NCI-H146 (cell line): ENCODE measurements around the gene GYPA.
"Not testable (repeated sequence)": the region's sequence is repeated elsewhere in the genome, so short reads cannot be mapped to it uniquely, and the experiment has no call there.

ENCODE experiments used
- DNase-seq: peaks from one replicate; lab custom pipeline; 2025; lab: John Stamatoyannopoulos, UW

GYPA gene

GRCh38 chr4:144140594-144141295 lies at the start of gene GYPA:
GYPA (minus strand) TSS chr4:144140718; CDS start chr4:144140635, 83 bp downstream.
- not testable (repeated sequence) for DNase-seq

GRCh38 chr4:144190009-144190408 lies 49.5 kb upstream of the GYPA start:
- DNase-seq: no peak

- DNase-seq: no peak
These were observed 48.6 kb upstream of the GYPA start for GRCh38 chr4:144189121-144189520.

- no peak for DNase-seq
These were observed 44.6 kb upstream of the GYPA start for GRCh38 chr4:144185086-144185485.

GRCh38 chr4:144183165-144183564 lies 42.6 kb upstream of the GYPA start:
- DNase-seq: no peak

- DNase-seq: no peak
These were observed 40.9 kb upstream of the GYPA start for GRCh38 chr4:144181391-144181790.

GRCh38 chr4:144179152-144179739 lies 38.7 kb upstream of the GYPA start:
- no peak for DNase-seq

GRCh38 chr4:144178414-144178813 lies 37.9 kb upstream of the GYPA start:
- no peak for DNase-seq

- DNase-seq: no peak
These were observed 36.0 kb upstream of the GYPA start for GRCh38 chr4:144176476-144176875.

- peak; percentile 18 for DNase-seq
These were observed 34.0 kb upstream of the GYPA start for GRCh38 chr4:144174401-144175067.

GRCh38 chr4:144171697-144172096 lies 31.2 kb upstream of the GYPA start:
- DNase-seq: no peak

GRCh38 chr4:144169211-144169610 lies 28.7 kb upstream of the GYPA start:
- DNase-seq: no peak

GRCh38 chr4:144154044-144154443 lies 13.5 kb upstream of the GYPA start:
- DNase-seq: no peak

GRCh38 chr4:144142690-144143326 lies 2.3 kb upstream of the GYPA start:
- DNase-seq: peak; percentile 0

GRCh38 chr4:144141493-144141892 lies 975 bp upstream of the GYPA start:
- no peak for DNase-seq

GRCh38 chr4:144139991-144140390 lies 527 bp downstream of the GYPA start:
- DNase-seq: not testable (repeated sequence)

- DNase-seq: not testable (repeated sequence)
These were observed 971 bp downstream of the GYPA start for GRCh38 chr4:144139547-144139946.

- not testable (repeated sequence) for DNase-seq
These were observed 2.3 kb downstream of the GYPA start for GRCh38 chr4:144138239-144138638.

- DNase-seq: not testable (repeated sequence)
These were observed 3.2 kb downstream of the GYPA start for GRCh38 chr4:144137137-144137931.

GRCh38 chr4:144136189-144136588 lies 4.3 kb downstream of the GYPA start:
- not testable (repeated sequence) for DNase-seq

GRCh38 chr4:144130167-144130566 lies 10.4 kb downstream of the GYPA start:
- DNase-seq: not testable (repeated sequence)
